Stimulated activated CD4-positive, alpha-beta T cell treated with anti-CD3 and anti-CD28 coated beads, Interleukin-2, amount 100 ng/mL, for 4 hours (primary cell): ENCODE results near the gene PCSK5.

Source experiments
- DNase-seq: peaks from one replicate; pipeline ENCODE4 v3.0.0-alpha.2; 2020; ENCODE audit warnings: low read depth

Gene PCSK5

DNA sequence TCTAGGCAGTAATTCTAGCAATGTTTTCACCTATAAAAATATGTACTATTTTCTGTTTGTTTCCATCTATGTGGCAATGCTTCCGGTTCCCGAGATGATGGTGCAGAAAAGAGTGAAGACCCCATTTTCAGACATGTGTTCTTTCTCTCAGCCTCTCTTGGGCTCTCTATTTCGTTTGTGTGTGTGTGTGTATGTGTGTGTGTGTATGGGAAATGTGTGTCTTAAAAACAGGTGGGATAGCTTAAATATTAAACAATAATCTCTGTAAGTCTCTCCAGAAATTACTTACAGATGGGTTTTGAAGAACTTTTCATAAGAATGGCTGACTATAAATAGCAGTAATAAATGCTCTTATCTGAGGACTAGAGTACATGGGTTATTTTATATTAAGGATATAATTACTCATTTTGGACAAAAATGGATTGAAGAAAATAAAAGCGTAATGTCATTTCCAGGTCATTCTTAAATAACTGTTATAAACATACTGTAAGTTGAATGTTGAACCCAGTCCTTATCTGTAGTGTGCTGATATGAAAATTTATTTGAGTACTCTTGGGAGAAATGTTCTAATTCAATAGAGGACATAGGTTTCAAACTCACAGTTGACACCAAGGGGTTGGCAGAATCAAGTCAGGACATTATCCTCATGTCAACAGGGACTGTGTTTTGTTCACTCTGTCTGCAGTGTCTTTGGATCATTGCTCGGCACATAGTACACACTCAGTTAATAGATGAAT is 31.1 kb downstream of the PCSK5 start:
- DNase-seq, result no peak

DNA sequence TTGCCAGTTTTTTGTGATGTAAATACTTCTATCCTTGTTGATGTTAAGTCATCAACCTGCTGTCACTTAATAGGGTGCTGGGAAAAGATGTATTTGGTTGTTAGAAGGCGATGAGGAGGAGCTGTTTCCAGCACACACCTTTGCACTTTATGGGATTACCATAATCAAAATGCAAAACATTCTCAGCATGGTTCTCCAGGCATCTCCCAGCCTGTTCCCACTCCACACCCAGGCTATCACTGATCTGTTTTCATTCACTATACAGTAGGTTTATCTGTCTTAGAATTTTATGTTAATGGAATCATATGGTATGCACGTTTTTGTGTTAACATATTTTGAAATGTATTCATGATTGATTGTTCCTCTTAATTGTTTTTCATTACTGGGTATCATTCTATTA is 35.9 kb downstream of the PCSK5 start:
- DNase-seq, result no peak

DNA sequence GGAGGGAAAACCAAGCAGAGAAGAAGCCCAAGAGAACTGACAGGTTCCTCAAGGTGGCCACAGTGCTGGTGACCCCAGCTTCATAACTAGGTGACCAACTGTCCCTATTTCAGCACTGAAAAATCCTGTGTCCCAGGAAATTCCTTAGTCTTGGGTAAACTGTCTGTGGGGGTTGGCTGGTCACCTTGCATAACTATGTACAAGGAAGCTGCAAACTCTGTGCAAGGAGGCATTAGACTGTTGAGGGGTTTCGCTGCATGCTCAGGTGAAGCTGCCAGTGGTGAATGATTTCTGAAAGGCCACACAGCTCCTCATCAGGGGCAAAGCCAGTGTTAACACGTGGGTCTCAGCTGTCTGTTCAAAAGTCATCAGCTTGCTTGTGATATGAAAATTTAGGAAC is 36.9 kb downstream of the PCSK5 start:
- DNase-seq, result no peak

DNA sequence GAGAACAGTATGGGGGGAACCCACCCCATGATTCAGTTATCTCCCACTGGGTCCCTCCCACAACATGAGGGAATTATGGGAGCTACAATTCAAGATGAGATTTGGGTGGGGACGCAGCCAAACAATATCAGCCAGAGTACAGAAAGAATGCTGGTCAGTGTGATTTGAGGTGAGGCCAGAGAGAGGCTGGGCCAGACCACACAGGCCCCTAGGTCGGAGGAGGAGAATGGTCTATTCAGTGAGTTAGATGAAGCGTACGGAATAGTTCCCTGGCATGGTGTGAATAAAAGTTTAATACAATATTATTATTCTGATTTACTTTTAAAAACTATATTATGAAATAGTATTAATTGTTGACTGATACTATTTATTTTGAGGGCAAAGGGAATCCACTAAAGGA is 39.7 kb downstream of the PCSK5 start:
- DNase-seq, result no peak

DNA sequence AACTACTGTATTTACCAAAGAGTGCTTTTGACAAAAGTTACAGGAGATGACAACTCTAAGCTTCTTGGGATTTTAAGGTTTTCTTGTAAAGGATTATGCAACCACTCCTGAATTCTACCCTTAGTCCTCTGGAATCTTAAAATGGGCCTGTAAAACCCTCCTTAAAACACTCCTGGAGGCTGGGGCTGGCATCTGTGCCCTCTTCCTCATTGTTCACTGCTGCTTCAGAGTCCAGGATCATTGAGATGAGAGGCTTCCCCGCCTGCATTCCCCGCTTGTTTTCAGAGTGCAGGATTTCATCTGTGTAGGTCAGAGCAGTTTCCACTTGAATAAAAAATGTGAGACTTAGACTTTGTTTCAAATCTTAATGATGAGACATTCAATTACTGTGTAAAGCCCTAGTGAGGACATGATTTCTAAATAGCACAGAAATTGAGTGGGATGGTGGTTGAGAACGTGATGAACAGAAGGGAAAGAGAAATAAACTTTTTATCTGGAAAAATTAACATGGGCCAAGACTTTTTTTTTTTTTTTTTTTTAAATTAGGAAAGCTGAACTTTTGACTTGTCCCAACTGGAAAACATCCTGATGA is 40.4 kb downstream of the PCSK5 start:
- no peak for DNase-seq

DNA sequence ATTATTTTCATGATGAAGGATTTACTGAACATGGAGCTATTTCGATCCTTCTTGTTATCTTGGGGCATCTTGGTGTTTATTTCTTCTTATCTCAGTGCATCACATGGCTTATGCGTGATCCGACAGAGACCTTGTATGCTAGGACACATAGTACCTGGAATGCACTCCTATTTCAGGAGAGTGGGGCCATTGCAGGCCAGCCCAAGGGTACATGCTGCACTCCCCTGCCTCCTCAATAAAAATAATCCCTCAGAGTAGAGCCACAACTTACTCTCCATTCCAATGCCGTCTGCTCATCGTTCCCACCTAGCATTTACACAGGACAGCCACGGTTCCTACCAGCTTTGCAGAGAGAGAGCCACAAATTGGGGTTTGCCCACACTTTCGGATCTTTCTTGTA is 43.5 kb downstream of the PCSK5 start:
- no peak for DNase-seq

DNA sequence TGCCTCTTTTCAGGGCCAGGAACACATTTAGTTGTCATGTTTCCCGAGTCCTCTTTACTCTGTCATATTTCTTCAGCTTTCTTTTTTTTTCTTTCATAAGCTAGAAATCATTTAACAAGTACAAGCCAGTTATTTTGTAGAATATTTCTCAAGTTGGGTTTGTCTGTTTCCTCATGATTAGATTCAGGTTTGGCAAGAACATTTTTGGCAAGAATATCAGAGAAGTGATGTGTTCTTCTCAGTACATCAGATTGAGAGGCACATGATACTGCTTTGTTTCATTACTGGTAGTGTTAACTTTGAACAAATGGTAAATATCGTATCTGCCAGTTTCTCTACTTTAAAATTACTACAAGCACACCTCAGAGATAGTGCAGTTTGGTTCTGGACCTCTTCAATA is 45.1 kb downstream of the PCSK5 start:
- DNase-seq, result no peak

DNA sequence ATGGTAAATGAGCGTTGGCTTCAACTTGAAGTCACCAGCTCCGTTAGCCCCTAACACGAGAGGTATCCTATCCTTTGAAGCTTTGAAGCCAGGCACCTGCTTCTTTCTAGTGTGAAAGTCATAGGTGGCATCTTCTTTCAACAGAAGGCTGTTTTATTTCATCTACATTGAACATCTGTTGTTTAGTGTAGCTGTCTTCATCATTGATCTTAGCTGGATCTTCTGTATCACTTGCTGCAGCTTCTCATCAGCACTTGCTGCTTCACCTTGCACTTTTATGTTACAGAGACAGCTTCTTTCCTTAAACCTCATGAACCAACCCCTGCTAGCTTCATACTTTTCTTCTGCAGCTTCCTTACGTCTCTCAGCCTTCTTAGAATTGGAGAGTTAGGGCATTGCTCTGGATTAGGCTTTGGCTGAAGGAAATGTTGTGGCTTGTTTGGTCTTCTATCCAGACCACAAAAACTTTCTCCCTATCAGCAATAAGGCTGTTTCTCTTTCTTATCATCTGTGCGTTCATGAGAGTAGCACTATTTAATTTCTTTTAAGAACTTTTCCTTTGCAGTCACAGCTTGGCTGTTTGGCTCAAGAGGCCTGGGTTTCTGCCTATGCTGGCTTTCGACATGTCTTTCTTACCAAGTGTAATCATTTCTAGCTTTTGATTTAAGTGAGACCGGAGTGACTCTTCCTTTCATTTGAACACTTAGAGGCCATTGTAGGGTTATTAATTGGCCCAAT is 47.2 kb downstream of the PCSK5 start:
- DNase-seq, result no peak

DNA sequence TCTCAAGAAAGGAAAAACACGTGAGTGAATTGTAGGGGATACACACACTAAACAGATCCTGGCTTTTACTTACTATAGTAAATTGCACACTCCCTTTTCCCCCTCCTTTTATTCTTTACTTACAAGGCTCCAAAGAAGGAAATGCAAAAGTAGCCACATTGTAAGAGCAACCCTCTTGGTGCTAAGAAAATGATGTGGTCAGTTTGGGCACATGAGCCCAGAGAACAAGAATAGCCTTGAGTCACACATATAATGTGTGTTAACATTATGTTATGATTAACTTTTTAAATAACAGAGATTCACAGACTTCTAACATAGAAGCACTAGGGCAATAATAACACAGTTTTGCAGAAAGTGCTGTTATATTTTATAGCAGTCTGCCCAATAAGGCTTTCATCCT is 48.5 kb downstream of the PCSK5 start:
- DNase-seq, result no peak

DNA sequence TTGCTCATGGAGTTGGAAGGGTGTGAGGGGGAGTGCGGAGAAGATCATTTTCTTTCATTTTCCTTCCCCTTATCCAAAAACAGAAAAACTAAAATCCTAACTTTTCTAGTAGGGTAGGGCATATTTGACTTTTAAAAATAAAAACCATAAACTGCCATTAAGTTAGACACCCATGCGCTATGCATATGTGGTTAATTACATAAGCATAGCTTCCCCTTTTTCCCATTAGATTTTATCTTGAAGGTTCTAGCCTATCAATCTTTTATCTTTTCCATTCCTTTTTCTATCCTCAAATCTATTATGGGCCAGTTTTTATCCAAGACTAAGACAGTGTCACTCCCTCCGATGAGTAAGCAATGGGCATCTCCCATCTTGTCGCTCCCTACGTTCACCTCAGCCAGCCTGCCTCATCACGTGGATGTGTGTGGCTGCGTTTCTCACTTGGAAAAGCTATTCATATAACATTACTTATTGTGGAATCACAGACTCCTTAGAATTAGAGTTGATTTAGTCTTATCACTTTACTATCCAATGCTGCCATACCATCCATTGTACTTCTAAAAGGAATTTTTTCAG is 49.2 kb downstream of the PCSK5 start:
- no peak for DNase-seq

DNA sequence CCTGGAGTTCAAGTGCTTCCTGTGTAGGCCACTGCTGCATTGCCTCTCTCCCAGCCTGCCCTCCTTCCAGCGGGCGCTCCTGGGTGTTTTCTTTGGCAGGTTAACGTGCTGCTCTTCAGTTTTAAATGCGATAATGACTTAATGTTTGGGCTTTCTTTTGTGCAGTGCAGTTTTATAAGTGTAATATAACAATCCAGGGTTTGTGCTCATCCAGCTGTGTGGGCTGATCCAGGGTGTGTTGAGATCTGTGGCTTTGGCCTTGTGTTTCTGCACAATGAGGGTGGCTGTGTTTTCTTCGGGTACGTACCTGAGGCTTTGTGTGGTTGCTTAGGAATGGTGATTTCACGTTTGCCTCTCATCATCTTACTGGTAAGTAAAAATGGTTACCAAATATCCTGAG is 50.6 kb downstream of the PCSK5 start:
- DNase-seq, result no peak

DNA sequence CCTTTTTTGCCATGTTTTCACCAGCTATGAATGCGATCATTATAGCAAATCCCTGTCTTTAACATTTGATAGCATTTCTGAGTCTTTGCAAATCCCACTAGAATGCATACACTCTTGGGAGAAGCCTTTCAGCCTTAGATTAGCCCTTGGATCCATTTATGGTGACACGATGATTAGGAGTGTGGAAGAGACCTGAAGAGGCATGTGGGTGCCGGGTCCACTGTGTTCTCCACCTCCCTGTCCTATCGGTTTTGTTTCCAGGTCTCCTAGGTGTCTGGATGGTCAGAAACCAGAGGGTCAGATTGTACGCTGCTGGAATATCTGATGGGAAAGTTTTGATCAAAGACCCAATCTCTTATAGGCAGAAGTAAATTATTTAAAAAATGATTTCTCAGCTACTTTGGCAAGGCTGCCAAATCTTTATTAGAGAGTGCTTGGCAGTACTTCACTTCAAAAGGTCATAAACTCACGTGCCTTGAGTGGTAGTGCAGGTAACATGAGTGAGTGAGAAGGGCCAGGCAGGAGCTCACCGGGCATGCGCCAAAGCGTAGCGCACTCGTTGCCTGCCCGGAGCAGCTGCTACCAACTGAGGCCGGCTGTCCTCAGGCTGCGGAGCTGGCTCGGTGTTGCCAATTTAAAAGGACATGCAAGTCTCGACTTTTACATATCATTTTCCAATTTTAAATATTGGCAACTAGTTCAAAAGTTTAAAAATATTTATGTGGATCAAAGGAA is 51.3 kb downstream of the PCSK5 start:
- DNase-seq, result no peak

DNA sequence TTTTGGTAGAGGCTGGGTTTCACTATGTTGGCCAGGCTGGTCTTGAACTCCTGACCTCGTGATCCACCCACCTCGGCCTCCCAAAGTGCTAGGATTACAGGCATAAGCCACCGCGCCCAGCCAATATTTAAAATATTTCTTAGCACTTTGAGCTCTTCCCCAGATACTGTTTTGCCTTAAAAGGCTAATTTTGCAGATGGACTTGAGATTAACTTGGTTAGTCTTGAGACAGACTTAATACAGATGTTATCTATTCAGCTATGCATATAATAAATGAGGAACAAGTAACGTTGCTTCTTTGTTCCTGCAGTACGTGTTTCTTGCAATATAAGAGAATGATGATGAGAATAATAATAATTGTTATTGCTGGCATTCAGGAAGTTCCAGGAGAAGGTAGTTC is 56.3 kb downstream of the PCSK5 start:
- DNase-seq, result no peak

DNA sequence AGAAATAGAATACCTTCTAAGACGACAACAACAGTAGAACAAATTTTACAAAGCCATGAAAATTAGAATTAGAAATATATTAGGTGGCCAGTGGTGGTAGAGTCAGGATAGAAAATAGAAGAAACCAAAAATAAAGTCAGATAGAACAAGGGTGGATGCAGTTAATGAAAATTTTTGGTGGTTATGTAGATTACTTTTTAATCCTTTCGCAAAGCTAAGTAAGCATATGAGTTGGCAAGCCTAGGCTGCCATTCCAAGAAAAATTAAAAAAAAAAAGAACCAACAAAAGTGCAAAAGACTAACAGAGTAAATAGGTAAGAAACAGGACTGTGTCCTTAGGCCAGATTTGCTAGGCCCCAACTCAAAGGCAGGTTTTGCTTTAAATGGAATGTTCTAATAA is 56.8 kb downstream of the PCSK5 start:
- no peak for DNase-seq

DNA sequence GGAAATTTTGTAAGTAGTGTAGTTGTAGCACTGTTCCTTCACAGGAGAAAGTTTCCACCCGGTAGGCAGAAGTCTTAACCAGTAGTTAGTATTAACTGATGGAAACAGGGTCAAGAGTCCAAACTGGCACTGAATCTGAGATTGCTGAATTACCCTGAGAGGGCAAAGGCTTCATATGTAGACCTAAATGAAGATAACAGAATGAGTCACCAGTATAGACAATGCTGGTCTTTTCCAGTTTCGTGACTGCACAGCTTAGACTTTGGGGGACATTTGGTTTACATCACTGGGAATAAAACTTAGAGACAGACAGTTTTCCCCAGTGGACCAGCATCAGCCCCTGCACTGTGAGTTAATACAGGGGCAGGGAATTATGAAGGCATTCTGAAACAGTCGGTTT is 60.5 kb downstream of the PCSK5 start:
- no peak for DNase-seq

DNA sequence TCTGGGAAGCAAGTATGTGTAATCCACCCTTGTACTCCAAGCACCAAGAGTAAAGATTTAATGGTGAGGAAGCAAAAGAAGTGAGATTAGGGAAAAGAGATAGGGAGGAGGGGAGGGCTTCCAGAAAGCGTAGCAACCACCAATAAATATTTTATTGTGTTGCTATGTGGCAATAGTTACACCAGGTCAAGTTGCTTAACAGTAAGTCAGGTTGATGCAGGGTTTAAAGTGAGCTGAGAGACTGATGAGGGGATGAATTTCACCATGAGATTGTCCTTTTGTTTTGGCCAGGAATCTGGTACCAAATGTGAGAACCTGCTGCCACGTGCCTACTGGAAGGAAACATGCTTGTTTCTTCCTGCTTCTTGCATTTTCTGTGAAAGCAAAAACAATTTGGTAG is 62.7 kb downstream of the PCSK5 start:
- no peak for DNase-seq

DNA sequence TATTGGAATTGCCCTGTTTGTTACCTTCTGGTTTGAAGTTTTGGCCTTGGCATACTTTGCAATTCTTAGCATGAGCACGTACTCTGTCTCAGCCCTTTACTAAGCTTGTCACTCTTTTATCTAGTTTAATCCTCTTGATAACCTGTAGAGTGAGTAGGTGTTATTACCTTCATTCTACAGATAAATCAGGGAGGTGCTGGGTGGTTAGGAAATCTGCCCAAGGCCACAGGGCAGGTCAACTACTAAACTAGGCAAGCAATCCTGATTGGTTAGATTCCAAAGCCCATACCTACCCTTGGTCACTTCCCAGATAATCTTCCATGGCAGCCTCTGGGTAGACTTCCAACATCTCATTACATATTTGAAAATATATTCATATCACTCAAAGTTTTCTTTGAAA is 65.7 kb downstream of the PCSK5 start:
- no peak for DNase-seq

DNA sequence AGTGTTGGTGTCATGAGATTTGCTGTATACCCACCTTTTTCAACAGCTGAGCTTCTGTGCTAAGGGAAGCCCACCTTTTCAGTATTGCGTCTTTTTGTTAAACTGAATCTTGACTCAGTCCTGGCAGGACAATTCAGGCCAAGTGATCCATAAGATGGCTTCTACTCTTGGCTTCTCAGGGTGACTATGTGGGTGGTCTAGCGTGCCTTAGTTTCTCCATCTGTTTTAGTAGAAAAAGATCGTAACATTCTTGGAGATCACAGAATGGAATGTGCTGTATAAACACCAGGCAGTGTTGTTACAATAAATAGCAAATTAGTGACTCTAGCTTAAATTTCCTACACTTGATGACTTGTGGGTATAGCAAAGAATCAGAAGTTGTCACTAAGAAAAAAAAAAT is 66.6 kb downstream of the PCSK5 start:
- DNase-seq, result no peak

DNA sequence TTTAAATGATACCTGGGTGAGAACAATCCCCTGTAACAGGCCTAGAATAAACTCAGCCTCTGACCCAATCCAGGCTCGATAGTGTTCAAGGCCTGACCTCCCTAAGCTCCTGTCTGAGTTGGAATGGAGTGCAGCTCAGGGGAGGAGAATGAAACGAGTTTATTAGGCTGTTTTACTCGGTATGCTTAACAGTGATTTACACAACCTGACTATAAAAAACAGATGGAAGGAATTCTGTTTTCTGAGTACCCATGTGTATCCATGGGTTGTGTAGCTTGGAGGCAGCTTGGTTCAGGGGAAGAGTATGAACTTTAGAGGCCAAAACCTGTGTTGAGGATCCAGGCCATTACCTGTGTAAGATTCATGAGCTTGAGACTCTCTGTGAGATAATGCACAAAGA is 67.8 kb downstream of the PCSK5 start:
- no peak for DNase-seq

DNA sequence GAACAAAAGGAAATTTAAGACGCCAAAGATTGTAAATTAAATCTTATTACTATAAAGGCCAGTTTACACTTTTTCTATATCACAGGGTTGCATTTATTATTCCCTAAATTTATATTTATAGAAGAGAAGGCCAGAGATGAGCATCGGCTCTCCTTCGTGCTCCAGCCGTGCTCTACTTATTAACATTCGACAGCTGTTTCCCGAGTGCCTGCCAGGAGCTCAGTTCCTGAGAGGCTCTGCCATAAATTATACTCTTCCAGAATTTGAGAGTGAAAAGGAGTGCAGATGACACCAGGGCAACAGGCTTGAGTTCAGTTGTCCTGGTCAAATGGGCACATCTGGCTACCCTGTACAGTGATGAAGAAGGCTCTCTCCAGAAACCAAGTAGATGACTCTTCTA is 70.1 kb downstream of the PCSK5 start:
- no peak for DNase-seq

DNA sequence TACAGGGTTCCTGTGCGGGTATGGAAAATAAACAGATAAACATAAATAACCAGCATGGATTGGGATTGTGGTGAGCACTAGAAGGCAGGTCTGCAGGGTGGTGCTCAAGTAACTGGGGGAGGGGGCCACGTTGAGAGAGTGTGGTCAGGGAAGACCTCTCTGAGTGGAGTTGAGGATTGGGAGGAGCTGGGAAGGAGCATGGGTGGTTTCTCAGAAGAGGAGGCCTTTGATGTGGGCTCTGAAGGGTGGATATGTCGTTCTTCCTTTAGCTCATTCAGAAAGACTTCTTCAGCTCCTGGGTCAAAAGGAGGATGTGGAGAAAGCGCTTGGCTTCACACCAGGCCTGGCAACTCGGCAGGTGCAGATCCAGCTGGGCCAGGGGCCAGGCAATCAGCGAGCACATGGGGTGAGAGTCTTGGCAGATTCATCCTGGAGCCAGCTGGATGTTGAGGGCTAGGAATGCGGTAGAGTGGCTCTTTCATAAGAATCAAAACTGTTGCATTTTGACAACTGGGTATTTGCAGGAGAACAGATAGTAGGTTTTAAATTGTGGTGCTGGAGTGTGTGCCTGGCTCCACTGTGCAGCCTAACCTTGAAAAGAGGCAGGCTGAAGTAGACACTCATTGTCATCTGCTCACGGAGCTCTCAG is 71.7 kb downstream of the PCSK5 start:
- no peak for DNase-seq

DNA sequence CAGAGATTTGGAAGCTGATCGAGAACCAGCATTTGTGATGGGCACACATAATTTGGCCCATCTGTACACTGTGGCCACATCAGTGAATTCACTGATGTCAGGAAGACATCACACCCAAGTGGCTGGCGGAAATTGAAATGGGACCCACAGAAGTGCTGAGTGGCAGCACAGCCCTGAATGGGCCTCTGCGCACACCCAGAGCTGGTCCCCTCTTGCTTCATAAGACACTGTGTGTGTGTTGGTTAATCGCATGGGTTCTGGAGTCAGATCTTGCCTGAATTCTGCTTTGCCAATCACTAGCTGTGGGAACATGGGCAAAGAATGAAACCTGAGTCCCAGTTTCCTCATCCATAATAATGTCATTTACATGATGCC is 72.2 kb downstream of the PCSK5 start:
- DNase-seq, result no peak
